HFFc6 (cell line): ENCODE data around the gene ALKBH4. TPM values are rescaled to one million over a fixed set of nuclear protein-coding genes. Genes with fewer than 3 reads are reported as not detected.

Source experiments
- DNase-seq: peaks from one replicate; pipeline ENCODE4 v3.0.0-alpha.2; 2018
- H3K27ac Mint-ChIP-seq: 2 replicates; pipeline ENCODE4 v1.8.0; 2020; ENCODE audit warnings: mild to moderate bottlenecking, mixed read lengths
- H3K27me3 Mint-ChIP-seq: 2 replicates; pipeline ENCODE4 v1.8.0; 2021; ENCODE audit warnings: mild to moderate bottlenecking, moderate library complexity, mixed read lengths; ENCODE audit not compliant: insufficient read depth
- H3K36me3 Mint-ChIP-seq: 2 replicates; pipeline ENCODE4 v1.8.0; 2021; ENCODE audit warnings: low read depth, mixed read lengths
- H3K4me1 Mint-ChIP-seq: 2 replicates; pipeline ENCODE4 v1.8.0; 2020; ENCODE audit warnings: low read depth, mixed read lengths
- H3K4me3 Mint-ChIP-seq: 2 replicates; pipeline ENCODE4 v1.8.0; 2020; ENCODE audit warnings: mild to moderate bottlenecking, moderate library complexity, mixed read lengths
- H3K9me3 Mint-ChIP-seq: 2 replicates; pipeline ENCODE4 v1.8.0; 2020; ENCODE audit warnings: mild to moderate bottlenecking, mixed read lengths
- total RNA-seq, 6 experiments: library from RNA; stranded (reverse); fragmentation: NEBNext Ultra II Directional; extraction: Animal tissue kit (Norgen Biotek cat#: 25700); gene quantifications; 2 replicates in 1 of 6; 3 replicates in 5 of 6; pipeline ENCODE4 v1.2.3, GENCODE V29; 2021
- TF ChIP-seq, protein P1 (sequence below): fragments of 200-600 bp; sonication (generic); IDR thresholded peaks from 2 replicates; pipeline ENCODE4 v1.5.0; 2021; ENCODE audit warnings: antibody characterized with exemption, mild to moderate bottlenecking

The ALKBH4 gene
- total RNA-seq, 6 experiments from 2014 or later = 9.6 to 11.0 (median 10.0) TPM

DNA sequence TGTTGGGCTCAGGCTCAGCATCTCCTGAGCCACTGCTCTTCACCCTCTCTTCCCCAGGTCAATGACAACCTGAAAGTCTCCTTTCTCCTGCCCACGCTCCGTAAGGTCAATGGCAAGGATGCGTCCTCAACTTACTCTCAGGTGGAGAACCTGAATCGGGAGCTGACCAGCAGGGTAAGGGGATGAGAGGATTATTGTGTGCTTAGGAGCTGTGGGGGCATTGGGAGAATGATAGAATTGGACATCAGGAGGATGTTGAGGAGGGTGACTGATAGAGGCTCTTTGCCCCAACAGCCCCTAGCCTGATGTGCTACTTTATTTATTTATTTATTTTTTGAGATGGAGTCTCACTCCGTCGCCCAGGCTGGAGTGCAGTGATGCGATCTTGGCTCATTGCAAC is 1.4 kb upstream of the ALKBH4 start:
- H3K4me1 Mint-ChIP-seq = peaks cover 33% of the 10 kb centered on the region
- DNase-seq = no peak
- peaks cover 9% of the 10 kb centered on the region for H3K27me3 Mint-ChIP-seq
- H3K9me3 Mint-ChIP-seq = no peaks in the 10 kb centered on the region
- TF ChIP-seq, protein P1, sequence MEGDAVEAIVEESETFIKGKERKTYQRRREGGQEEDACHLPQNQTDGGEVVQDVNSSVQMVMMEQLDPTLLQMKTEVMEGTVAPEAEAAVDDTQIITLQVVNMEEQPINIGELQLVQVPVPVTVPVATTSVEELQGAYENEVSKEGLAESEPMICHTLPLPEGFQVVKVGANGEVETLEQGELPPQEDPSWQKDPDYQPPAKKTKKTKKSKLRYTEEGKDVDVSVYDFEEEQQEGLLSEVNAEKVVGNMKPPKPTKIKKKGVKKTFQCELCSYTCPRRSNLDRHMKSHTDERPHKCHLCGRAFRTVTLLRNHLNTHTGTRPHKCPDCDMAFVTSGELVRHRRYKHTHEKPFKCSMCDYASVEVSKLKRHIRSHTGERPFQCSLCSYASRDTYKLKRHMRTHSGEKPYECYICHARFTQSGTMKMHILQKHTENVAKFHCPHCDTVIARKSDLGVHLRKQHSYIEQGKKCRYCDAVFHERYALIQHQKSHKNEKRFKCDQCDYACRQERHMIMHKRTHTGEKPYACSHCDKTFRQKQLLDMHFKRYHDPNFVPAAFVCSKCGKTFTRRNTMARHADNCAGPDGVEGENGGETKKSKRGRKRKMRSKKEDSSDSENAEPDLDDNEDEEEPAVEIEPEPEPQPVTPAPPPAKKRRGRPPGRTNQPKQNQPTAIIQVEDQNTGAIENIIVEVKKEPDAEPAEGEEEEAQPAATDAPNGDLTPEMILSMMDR = no peak
- H3K27ac Mint-ChIP-seq = peak overlapping the region; percentile 24; the same call in 1 of the 2 replicates
- peak overlapping the region; percentile 98 for H3K4me3 Mint-ChIP-seq
- H3K36me3 Mint-ChIP-seq = peaks cover 13% of the 10 kb centered on the region; the same call in 1 of the 2 replicates

- peaks cover 13% of the 10 kb centered on the region; the same call in 1 of the 2 replicates for H3K36me3 Mint-ChIP-seq
- peak overlapping the region; percentile 81 for H3K27ac Mint-ChIP-seq
- peak overlapping the region; percentile 98 for H3K4me3 Mint-ChIP-seq
- no peak for DNase-seq
- H3K4me1 Mint-ChIP-seq = peaks cover 33% of the 10 kb centered on the region
- no peaks in the 10 kb centered on the region for H3K9me3 Mint-ChIP-seq
- TF ChIP-seq, protein P1 = no peak
- peaks cover 9% of the 10 kb centered on the region for H3K27me3 Mint-ChIP-seq
Measured at GRCh38 chr7:102463841-102464576, 654 bp downstream of the ALKBH4 start.

- H3K4me1 Mint-ChIP-seq = peaks cover 23% of the 10 kb centered on the region
Measured at GRCh38 chr7:102460467-102460866, 4.2 kb downstream of the ALKBH4 start.

GRCh38 chr7:102459221-102459844 is 5.3 kb downstream of the ALKBH4 start:
- peaks cover 4% of the 10 kb centered on the region for H3K27me3 Mint-ChIP-seq
- TF ChIP-seq, protein P1 = no peak
- peaks cover 21% of the 10 kb centered on the region for H3K4me1 Mint-ChIP-seq

More at GRCh38 chr7:102460467-102460866, 4.2 kb downstream of the ALKBH4 start:
- peaks cover 8% of the 10 kb centered on the region; the same call in 1 of the 2 replicates for H3K36me3 Mint-ChIP-seq
- TF ChIP-seq, protein P1 = no peak
- no peak for DNase-seq
- no peaks in the 10 kb centered on the region for H3K9me3 Mint-ChIP-seq
- peaks cover 4% of the 10 kb centered on the region; the same call in 1 of the 2 replicates for H3K27me3 Mint-ChIP-seq
- no peak overlapping the region for H3K4me3 Mint-ChIP-seq
- no peak overlapping the region for H3K27ac Mint-ChIP-seq

DNA sequence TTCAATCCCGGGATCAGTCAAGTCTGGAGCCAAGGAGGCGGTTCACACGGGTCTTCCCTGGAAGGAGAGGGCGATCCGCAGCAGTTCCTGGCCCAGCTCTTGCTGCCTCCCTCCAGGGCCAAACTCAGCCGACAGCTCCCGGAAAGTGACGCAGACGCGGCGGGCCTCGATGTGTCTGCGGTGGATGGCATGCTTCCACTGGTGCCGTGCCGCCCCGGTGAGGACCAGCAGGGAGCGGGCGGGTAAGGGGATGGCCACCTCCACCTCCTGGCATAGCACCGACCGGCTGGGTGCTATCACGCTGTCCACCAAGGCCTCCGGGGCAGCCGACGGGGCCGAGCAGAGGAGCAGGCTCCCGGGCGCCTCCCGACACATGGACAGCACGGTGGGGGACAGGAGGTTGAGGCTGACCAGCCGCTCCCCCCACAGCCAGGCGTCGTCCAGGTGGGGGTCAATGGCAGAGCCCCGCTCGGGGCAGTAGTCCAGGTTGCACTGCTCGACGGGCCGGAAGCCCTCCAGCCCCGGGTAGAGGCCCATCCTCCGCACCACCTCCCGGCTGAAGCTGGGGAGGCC is 7.2 kb downstream of the ALKBH4 start:
- Mint-ChIP-seq H3K36me3 (no peaks in the 10 kb centered on the region; the same call in 1 of the 2 replicates), H3K27me3 (peaks cover 4% of the 10 kb centered on the region)
- DNase-seq = no peak

More at GRCh38 chr7:102459221-102459844, 5.3 kb downstream of the ALKBH4 start:
- H3K27ac Mint-ChIP-seq = no peak overlapping the region
- H3K36me3 Mint-ChIP-seq = peaks cover 8% of the 10 kb centered on the region; the same call in 1 of the 2 replicates
- H3K9me3 Mint-ChIP-seq = no peaks in the 10 kb centered on the region
- no peak overlapping the region for H3K4me3 Mint-ChIP-seq
- no peak for DNase-seq

More for the DNA sequence above, 7.2 kb downstream of the ALKBH4 start:
- H3K4me3 Mint-ChIP-seq = no peak overlapping the region
- no peaks in the 10 kb centered on the region for H3K9me3 Mint-ChIP-seq
- TF ChIP-seq, protein P1 = no peak
- peaks cover 9% of the 10 kb centered on the region for H3K4me1 Mint-ChIP-seq
- peak overlapping the region; percentile 62; the same call in 1 of the 2 replicates for H3K27ac Mint-ChIP-seq
